Activated naive CD4-positive, alpha-beta T cell treated with anti-CD3 and anti-CD28 coated beads, Interleukin-2, amount 50 U/mL, for 16 hours (primary cell): ENCODE data around the gene CPM.
"Not testable (repeated sequence)": the region's sequence is repeated elsewhere in the genome, so short reads cannot be mapped to it uniquely, and the experiment has no call there.

Experiments used
- DNase-seq: peaks from one replicate; pipeline ENCODE4 v3.0.0-alpha.2; 2020

CPM gene

DNA sequence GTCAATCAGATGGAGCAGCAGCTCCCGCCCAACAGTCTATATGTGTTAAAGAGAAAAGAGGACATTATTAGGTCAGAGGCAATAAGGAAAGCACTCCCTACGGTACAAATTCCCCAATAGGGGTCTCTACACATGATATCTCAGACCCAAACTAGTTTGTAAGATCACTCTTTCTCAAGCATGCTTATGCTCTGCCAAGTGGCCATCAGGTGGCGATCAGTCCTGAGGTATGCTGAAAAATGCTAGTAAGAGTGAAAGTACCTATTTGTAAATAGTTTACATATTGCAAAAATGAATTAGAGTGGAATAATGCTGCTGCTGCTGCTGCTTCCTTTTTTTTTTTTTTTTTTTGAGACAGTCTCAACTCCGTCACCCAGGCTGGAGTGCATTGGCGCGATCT, 61.0 kb downstream of the CPM start:
- no peak for DNase-seq

DNA sequence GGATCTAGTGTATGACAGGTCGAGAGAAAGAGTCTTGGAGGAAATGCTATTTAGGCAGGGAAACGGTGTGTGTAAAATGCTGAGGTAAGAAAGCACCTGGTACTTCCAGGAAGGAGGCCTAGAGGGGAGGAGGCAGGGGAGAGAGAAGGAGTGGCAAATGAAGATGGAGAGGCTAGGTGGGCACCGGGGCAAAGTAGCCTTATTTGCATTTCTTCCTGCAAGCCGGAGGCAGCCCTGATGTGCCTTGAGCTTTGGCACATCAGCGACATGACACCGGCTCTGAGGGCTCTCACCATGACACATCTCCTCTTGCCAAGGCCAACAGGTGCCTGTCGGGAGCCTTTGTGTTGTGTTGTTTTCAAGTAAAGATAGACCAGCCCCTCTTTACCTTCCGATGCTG, 61.6 kb downstream of the CPM start:
- no peak for DNase-seq

- no peak for DNase-seq
Measured at GRCh38 chr12:68870443-68870842, 62.5 kb downstream of the CPM start.

- DNase-seq: no peak
Measured at GRCh38 chr12:68870011-68870410, 63.0 kb downstream of the CPM start.

GRCh38 chr12:68868043-68868790, 64.8 kb downstream of the CPM start:
- no peak for DNase-seq

DNA sequence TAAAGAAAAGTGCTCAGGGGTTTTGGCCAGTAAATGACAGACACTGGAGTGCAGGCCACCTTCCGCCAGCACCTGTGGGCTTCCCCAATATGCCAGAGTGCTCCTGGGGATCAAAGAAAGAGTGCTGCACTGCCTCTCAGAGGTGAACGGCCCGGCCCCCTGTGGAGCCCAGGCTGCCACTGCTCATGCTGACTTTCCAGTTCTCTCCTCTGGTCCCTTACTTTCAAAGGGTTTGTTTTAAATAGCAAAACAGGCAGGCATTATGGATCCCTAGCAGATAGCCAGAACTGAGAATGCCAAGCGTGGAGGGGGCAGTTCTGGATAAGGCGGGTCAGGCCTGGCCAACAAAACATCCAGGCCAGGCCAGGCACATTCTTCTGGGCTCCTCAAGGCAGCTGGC, 65.4 kb downstream of the CPM start:
- DNase-seq: no peak

GRCh38 chr12:68866950-68867349, 66.0 kb downstream of the CPM start:
- no peak for DNase-seq

DNA sequence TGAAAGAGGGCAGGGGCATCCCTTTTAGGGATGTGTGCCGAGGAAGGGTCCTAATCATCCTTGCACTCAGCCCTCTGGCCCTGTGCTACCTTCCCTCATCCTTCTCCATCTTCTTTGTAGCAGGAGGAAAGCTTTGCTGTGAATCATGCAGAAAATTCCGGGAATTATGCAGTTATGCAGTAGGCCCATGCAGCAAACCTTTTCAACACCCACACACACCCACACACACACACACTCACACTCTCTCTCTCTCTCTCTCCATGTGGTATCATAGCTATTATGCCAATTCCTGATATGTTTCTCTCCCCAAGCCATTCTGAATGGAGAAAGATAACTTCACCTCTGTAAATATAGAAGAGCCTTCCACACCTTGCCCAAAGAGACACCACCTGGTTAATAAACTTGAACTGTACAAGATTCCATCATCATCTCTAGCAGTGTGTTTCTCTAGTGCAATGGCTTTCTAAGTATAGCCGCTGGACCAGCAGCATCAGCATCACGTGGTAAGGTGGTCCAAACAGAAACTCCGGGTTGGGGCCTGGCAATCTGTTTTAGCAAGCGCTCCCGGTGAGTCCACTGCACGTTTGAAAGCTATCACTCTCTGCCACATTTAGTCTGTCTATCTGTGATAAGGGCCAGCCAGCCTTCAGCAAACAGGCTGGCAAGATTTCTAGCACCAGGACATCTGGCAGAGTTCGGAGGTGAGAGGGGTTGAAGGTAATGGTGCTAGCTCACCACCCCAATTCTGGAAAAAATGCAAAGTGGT, 67.4 kb downstream of the CPM start:
- DNase-seq: no peak

- no peak for DNase-seq
Measured at GRCh38 chr12:68864604-68865003, 68.4 kb downstream of the CPM start.

DNA sequence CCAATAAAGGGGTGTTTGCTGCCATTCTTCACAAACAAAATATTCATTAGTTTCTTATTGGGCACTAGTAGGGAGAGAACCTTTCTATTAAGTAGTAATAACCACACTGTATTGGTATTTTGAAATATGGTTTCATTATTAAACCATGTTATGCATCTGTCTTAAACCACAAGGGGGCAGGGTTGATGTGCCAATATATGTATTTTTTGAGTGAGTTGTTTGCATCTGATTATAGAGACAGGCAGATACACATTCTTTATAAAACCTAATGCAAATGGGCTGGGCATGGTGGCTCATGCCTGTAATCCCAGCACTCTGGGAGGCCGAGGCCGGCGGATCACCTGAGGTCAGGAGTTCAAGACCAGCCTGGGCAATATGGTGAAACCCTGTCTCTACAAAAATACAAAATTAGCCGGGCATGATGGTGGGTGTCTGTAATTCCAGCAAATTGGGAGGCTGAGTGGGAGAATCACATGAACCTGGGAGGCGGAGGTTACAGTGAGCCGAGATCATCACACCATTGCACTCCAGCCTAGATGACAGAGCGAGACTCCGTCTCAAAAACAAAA, 69.0 kb downstream of the CPM start:
- DNase-seq: not testable (repeated sequence)

GRCh38 chr12:68863109-68863770, 69.7 kb downstream of the CPM start:
- no peak for DNase-seq

DNA sequence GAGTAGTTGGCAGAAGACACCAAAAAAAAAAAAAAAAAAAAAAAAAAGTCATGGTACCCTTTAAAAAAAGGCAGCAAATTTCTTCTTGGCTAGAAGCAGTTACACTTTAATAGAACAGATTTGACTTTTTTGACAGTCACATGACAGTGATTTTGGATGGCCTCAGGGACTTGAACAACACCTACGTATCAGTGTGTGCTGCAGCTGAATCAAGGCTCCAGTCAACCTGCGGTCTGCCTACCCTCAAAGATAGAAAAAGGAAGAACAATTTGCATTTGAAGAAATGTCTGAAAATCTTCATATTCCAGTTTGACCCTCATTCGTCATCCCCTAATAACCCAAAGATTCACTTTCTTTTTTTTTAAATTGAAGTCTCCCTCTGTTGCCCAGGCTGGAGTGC, 71.1 kb downstream of the CPM start:
- no peak for DNase-seq

DNA sequence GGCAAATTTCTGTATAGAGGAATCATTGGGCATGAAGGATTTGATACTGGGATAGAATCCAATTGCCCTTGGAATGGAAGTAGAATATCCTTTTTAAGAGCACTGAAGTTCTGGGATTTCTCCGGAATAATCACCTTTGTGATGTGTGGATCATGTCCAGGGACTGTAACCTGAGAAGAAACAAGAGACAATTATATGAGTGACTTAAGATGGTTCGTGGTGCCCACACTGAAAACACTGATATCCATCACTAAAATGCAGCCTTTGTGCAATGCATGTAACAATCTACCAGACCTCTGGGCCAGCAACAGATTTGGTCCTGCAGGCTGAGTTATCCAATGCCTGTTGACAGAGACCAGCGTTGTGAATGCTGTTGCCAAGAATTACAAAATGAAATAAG, 76.5 kb downstream of the CPM start:
- no peak for DNase-seq

- no peak for DNase-seq
Measured at GRCh38 chr12:68855771-68856170, 77.2 kb downstream of the CPM start.

- DNase-seq: no peak
Measured at GRCh38 chr12:68855111-68855510, 77.9 kb downstream of the CPM start.

GRCh38 chr12:68854554-68854953, 78.4 kb downstream of the CPM start:
- no peak for DNase-seq

DNA sequence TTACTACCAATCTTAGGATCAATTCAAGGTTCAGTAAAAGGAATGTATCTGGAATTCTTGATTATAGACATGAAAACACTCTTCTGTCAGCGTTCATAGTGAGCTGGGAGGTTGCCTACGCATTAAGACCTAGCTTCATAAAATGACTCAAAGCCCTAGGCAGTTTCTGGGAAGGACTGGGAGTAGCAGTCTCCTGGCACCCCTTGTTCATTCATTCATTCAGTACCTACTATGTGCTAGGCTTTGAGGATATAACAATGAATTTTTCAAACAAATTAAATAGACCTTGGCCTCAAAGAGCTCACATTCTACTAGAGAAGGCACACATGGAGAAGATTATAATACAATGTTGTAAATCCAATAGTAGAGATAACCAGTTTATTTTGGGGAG, 78.9 kb downstream of the CPM start:
- DNase-seq: no peak

GRCh38 chr12:68853396-68854077, 79.4 kb downstream of the CPM start:
- DNase-seq: no peak

GRCh38 chr12:68851592-68852306, 81.2 kb downstream of the CPM start:
- no peak for DNase-seq

GRCh38 chr12:68850390-68850789, 82.6 kb downstream of the CPM start:
- DNase-seq: no peak

- DNase-seq: no peak
Measured at GRCh38 chr12:68846811-68847210, 86.2 kb downstream of the CPM start.
